ENCODE measurements around the gene TRAPPC12. TPM values are rescaled to one million over a fixed set of nuclear protein-coding genes. Genes with fewer than 3 reads are reported as not detected.

Gene TRAPPC12
- total and polyA plus RNA-seq, 8 donors = 83.0 to 119 (median 100.0) TPM

DNA sequence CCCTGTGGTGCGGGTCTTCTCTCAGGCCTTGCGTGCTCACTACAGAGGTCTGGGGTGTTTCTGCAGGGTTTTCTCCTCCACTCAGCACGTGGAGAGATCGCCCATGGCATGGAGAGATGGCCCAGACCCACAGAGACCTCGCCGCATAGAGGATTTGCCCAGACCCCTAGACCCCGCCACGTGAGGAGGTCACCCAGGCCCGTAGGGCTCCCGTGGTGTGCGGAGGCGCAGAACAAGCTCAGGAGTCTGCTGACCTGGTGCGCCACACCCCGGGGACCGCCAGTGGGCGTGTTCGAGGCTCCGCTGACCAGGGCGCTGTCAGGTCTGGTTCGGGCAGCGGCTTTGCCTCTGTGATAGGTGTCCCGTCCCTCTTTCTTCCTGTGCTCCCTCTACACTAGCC, 75.3 kb downstream of the TRAPPC12 start:
- intact Hi-C loops (cut with DNase I) = no loop called here
- ATAC-seq = no peak

DNA sequence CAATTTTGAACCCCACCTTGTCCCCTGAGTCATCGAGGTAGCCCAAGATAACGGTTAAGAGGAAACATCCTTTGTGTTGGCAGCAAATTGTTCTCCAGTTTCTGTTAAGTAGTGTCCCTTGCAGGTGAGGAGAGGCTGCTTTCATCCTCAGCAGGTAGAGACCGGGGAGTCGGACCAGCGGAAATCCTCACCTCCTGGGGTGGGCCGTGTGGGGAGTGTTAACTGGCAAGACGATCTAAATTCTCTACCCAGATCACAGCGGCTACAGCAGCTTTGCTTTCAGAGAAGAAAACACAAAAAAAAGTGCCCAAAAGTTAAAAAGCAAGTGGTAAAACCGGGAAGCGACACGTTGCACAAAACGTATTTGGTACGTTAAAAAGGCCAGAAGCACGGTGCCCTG, 76.6 kb downstream of the TRAPPC12 start:
- intact Hi-C loops (cut with DNase I) = no loop called here
- Histone ChIP-seq H3K4me1 (peaks cover 0 to 6% of the 10 kb centered on the region in 2 donors), H3K9me3 (no peaks in the 10 kb centered on the region), H3K27me3 (no peaks in the 10 kb centered on the region), H3K36me3 (peaks cover 0 to 68% of the 10 kb centered on the region in 2 donors), H3K4me3 (no peak overlapping the region), H3K27ac (no peak overlapping the region)
- ATAC-seq (no peak), DNase-seq (no peak)
- TF ChIP-seq, protein P1, sequence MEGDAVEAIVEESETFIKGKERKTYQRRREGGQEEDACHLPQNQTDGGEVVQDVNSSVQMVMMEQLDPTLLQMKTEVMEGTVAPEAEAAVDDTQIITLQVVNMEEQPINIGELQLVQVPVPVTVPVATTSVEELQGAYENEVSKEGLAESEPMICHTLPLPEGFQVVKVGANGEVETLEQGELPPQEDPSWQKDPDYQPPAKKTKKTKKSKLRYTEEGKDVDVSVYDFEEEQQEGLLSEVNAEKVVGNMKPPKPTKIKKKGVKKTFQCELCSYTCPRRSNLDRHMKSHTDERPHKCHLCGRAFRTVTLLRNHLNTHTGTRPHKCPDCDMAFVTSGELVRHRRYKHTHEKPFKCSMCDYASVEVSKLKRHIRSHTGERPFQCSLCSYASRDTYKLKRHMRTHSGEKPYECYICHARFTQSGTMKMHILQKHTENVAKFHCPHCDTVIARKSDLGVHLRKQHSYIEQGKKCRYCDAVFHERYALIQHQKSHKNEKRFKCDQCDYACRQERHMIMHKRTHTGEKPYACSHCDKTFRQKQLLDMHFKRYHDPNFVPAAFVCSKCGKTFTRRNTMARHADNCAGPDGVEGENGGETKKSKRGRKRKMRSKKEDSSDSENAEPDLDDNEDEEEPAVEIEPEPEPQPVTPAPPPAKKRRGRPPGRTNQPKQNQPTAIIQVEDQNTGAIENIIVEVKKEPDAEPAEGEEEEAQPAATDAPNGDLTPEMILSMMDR (IDR thresholded peaks at IDR 0.05) = no peak

More for the DNA sequence above, 75.3 kb downstream of the TRAPPC12 start:
- H3K27me3 ChIP-seq = no peaks in the 10 kb centered on the region
- peaks cover 0 to 6% of the 10 kb centered on the region in 2 donors for H3K4me1 ChIP-seq
- peaks cover 0 to 70% of the 10 kb centered on the region in 2 donors for H3K36me3 ChIP-seq
- no peak overlapping the region for H3K27ac ChIP-seq
- H3K4me3 ChIP-seq = no peak overlapping the region
- DNase-seq = no peak
- TF ChIP-seq, protein P1 (IDR thresholded peaks at IDR 0.05) = no peak
- no peaks in the 10 kb centered on the region for H3K9me3 ChIP-seq

DNA sequence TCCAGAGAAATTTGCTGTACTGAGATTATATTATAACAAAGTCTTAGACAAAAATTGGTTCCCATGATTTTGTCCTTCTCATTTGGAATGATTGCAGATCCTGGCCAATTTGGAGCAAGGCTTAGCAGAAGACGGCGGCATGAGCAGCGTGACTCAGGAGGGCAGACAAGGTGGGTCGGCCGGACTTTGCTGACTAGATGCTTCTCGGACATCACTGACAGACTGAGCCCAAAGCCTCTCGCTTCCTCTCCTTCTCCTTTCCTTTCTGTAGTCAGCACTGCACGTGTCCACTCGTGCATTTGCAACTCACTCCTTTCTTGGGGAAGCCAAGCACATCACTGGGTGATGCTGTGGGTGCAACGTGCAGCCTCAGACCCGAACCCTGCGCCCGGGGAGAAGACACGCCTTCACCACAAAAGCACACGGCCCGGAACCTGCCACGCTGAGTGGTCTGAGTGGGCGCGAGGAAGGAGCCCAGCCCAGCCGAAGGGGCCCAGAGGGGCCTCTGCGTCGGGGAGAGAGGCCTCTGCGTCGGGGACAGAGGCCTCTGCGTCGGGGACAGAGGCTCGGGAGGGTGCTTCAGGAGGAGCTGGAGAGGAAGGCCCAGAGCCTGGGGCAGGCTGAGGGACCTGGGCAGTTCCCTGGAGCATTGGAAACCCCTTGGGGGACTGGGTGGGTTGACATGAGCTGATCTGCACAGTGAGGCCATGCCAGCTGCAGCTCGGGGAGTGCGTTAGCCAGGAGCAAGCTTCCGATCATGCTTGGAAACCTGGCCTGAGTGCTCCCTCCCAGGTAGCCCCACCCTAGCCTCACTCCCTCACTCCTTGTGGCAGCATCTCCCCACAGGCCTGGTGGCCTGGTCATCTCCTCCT, 78.3 kb downstream of the TRAPPC12 start:
- DNase-seq (peak in 1 of 4 donors; percentile 26), ATAC-seq (no peak)
- TF ChIP-seq, protein P1 (IDR thresholded peaks at IDR 0.05) = no peak
- H3K27ac ChIP-seq = no peak overlapping the region
- intact Hi-C loops (cut with DNase I) = no loop called here
- H3K4me3 ChIP-seq = no peak overlapping the region
- no peaks in the 10 kb centered on the region for H3K27me3 ChIP-seq
- peaks cover 0 to 66% of the 10 kb centered on the region in 2 donors for H3K36me3 ChIP-seq
- no peaks in the 10 kb centered on the region for H3K9me3 ChIP-seq
- peaks cover 0 to 14% of the 10 kb centered on the region in 2 donors for H3K4me1 ChIP-seq

DNA sequence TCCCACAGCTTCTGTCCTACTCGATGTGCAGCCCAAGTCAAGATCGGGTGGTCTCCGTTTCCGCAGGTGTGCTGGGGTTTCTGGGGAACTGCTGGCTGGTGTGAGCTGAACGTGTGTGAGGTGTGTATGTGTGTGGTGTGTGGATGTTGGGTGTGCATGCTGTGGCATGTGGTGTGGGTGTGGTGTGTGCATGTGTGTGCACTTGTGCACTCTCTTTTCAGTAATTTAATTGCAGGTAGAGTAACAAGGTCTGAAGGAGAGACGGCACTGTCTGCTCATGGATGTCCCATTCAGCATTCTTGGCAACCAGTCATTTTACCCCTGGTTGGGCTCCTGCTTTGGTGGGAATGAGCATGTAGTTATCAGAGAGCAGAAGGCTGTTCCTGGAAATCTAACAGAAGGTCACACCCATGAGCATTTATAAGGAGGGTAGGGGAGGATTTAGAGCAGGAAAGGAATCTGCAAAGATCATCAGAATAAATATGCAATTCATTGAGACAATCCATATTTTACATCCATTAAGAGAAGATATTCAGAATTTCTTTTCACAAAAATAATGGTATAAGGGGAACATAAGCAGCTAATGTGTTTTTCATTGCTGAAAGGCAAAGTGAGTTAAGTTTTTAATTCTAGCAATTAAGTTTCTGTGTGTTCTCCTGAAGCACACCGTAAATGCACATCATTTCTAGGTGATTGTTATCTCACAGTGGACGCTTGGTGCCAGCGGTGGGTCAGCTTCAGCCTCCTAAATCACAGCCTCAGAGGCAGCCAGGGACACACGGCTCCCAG, 79.1 kb downstream of the TRAPPC12 start:
- no peak overlapping the region for H3K27ac ChIP-seq
- peaks cover 0 to 8% of the 10 kb centered on the region in 2 donors for H3K4me1 ChIP-seq
- TF ChIP-seq, protein P1 (IDR thresholded peaks at IDR 0.05) = no peak
- DNase-seq (peak in 1 of 4 donors; percentile 17), ATAC-seq (no peak)
- H3K9me3 ChIP-seq = no peaks in the 10 kb centered on the region
- no peak overlapping the region for H3K4me3 ChIP-seq
- H3K27me3 ChIP-seq = no peaks in the 10 kb centered on the region
- H3K36me3 ChIP-seq = peaks cover 0 to 67% of the 10 kb centered on the region in 2 donors
- intact Hi-C loops (cut with DNase I) = no loop called here

Data from left lung (tissue), 10 donors.